LNCAP (cell line): ENCODE measurements around the gene C1QTNF2.

Experiments
- TF ChIP-seq, protein P1 (sequence below): fragments of 450-650 bp; IDR thresholded peaks from 2 replicates; pipeline ENCODE4 v1.5.1; 2017; ENCODE audit warnings: mild to moderate bottlenecking

Gene C1QTNF2

DNA sequence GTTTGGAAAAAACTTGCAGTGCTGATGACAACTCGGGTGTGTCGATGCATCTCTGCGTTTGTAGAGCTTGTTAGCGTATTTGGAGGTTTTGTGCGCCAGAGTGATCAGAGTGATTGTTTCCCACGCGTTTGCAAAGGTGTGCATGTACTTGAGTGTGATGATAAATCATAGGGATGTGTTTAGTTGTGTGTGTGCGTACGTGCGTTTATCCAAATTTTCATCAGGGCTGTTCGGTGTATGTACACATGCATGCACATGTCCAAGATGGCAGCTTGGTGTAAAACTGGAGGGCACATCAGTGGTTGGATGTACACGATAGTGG, 248 bp upstream of the C1QTNF2 start:
- TF ChIP-seq, protein P1, sequence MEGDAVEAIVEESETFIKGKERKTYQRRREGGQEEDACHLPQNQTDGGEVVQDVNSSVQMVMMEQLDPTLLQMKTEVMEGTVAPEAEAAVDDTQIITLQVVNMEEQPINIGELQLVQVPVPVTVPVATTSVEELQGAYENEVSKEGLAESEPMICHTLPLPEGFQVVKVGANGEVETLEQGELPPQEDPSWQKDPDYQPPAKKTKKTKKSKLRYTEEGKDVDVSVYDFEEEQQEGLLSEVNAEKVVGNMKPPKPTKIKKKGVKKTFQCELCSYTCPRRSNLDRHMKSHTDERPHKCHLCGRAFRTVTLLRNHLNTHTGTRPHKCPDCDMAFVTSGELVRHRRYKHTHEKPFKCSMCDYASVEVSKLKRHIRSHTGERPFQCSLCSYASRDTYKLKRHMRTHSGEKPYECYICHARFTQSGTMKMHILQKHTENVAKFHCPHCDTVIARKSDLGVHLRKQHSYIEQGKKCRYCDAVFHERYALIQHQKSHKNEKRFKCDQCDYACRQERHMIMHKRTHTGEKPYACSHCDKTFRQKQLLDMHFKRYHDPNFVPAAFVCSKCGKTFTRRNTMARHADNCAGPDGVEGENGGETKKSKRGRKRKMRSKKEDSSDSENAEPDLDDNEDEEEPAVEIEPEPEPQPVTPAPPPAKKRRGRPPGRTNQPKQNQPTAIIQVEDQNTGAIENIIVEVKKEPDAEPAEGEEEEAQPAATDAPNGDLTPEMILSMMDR, result no peak

DNA sequence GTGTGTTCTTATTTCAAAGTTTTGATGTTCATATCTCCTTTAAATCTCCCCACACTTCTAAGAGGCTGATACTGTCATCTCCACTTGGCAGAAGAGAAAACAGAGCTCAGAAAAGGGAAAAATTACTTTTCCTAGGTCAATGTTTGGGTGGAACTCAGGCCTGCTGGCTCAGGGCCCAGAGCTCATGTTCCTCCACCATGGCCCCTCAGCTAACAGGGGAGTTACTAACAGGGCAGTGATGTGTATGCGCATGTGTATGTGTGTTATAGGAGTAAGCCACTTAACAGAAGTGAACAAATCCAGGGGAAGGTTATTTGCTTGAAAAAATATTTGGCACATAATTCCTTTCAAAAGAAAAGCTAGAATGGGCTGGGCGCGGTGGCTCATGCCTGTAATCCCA, 2.5 kb downstream of the C1QTNF2 start:
- TF ChIP-seq, protein P1, result no peak

DNA sequence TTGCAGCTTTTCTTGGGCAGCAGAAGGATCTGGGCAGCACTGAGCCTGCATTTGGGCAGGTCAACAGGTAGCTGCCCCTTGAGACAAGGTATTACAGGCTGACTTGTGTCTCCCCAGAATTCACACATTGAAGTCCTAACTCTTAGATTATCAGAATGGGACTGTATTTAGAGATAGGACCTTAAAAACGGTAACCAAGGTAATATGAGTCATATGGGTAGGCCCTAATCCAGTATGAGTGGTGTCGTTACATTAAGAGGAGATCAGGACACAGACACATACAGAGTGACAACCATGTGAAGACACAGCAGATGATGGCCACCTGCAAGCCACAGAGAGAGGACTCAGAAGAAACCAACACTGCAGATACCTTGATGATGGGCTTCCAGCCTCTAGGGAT, 3.2 kb downstream of the C1QTNF2 start:
- TF ChIP-seq, protein P1, result no peak

DNA sequence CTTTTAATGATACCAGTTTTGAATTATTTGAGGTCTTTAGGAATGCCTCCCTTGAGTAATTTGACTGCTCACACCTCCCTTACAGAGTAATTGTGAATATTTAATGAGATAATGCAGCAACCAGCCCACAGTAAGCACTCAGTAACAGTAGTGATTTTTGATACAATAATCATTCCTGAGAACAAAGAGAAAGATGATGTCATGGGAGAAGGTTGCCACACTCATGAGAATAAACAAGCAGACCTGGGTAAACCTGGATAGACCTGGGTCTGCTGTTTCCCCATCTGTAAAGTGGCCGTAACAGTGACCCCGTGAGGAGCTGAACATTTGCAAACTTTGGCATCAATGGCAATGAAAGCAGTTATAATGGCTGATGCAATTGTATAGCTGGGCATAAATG, 4.2 kb downstream of the C1QTNF2 start:
- TF ChIP-seq, protein P1, result no peak

DNA sequence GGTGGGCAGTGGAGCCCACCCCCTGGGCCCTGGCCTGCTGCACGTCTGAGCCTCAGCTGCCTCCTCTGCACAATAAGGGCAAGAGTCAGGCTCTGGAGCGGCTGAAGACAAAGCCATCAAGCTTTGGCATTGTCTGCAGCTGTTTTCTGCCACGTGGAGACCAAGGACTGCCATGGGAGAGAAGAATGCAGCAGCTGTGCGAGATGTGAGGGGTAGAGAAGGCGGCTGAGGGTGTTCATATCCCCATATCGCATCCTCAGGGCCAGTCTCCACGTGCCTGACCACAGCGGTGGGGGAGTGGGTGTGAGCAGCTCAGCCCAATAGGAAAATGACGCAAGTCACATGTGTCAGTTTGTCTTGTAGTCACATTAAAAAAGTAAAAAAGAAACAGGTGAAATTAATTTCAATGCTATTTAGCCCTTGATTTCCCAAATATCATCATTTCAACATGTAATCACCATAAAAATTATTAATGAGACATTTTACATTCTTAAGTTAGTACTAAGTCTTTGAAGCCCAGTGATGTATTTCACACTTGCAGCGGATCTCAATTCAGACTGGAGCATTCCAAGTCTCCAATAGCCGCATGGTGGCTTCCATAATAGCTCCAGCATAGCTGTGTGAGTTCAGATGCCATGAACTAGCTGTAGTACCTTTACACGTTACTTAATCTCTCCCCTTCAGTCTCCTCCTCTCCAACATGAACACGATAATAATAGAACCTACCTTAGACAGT, 6.6 kb downstream of the C1QTNF2 start:
- TF ChIP-seq, protein P1, result no peak

DNA sequence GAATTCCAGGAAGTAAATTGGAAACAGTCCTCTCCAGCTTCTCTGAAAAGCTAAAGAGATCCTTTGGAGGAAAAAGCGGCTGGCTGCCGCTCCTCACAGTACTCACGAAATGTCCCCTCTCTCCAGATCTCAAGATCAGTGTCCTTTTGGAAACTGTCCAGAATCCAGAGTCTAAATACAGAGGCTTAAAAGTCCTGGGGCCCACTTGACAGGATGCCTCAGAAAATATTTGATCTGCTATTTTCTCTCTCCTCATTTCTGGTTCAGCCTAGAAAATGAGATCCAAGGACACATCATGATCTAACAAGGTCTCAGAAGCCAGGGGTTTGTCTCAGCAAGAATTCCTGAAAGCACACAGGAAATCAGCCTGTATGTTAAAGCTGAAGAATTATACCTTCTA, 7.2 kb downstream of the C1QTNF2 start:
- TF ChIP-seq, protein P1, result no peak

DNA sequence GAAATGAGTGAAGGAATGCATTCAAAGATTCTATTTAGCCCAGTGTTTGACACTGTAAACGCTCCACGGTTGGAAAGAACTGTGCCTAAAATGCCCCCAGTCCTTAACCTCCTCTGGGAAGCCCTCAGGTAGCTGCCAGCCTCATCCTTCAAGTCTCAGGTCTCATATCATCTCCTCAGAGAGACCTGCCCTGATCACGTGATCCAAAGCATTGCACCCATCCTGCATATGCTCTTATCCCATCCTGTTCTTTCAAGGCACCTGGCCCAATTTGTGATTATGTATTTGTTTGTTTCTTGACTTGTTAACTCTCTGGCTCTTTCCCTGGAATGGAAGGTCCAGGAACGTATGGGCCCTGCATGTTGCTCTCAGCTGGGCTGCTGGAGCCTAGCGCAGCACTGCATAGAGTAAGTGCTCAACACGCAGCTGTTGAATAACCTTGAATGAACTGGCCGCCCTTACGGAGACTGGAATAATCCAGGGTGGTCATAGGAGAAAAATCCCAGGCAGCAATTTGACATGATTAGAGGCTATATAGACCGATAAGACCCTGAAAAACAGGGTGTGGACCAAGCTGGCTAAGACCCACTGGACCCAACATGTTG, 8.7 kb downstream of the C1QTNF2 start:
- TF ChIP-seq, protein P1, result no peak
